Posterior vena cava (tissue), 2 donors: ENCODE data around the gene CCDC93. TPM values are rescaled to one million over a fixed set of nuclear protein-coding genes. Genes with fewer than 3 reads are reported as not detected.

Experiments
- DNase-seq: peaks from one replicate; pipeline ENCODE4 v3.0.0-alpha.2; 2020; ENCODE audit warnings: low spot score
- intact Hi-C, 2 donors: fragments of 100-400 bp; cut with DNase I; formaldehyde crosslinking; loops; one replicate each; pipeline versions ENCODE4 v1.14.1 to v1.14.2; 2022 to 2023
- long read RNA-seq, 2 donors: library from polyadenylated mRNA; unstranded; transcript quantifications; one replicate each; pipeline ENCODE4 v2.0.0, GENCODE V29; 2020 to 2021
- total RNA-seq, 2 donors: library from RNA; stranded (reverse); fragmentation: NEBNext Ultra II Directional; extraction: Animal tissue kit (Norgen Biotek cat#: 25700); gene quantifications; one replicate each; pipeline ENCODE4 v1.2.1, GENCODE V29; 2021
- donor health status: DM: yes; HTN: yes; CAD: no.
- donor health status: DM: yes; HTN: yes; CAD: no.

CCDC93 gene, protein sequence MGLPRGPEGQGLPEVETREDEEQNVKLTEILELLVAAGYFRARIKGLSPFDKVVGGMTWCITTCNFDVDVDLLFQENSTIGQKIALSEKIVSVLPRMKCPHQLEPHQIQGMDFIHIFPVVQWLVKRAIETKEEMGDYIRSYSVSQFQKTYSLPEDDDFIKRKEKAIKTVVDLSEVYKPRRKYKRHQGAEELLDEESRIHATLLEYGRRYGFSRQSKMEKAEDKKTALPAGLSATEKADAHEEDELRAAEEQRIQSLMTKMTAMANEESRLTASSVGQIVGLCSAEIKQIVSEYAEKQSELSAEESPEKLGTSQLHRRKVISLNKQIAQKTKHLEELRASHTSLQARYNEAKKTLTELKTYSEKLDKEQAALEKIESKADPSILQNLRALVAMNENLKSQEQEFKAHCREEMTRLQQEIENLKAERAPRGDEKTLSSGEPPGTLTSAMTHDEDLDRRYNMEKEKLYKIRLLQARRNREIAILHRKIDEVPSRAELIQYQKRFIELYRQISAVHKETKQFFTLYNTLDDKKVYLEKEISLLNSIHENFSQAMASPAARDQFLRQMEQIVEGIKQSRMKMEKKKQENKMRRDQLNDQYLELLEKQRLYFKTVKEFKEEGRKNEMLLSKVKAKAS
- 10 to 100 TPM; 24.7 to 28.1 TPM for total RNA-seq
- long read RNA-seq, donor 1, full-length matches to known transcripts = 1 of 7 reads
- long read RNA-seq, donor 1, partial matches to known transcripts = 3 of 7 reads
- long read RNA-seq, donor 1, other reads (novel, unspliced or antisense) = 3 of 7 reads
- long read RNA-seq, donor 2, partial matches to known transcripts = 22 of 31 reads
- long read RNA-seq, donor 2, other reads (novel, unspliced or antisense) = 9 of 31 reads

DNA sequence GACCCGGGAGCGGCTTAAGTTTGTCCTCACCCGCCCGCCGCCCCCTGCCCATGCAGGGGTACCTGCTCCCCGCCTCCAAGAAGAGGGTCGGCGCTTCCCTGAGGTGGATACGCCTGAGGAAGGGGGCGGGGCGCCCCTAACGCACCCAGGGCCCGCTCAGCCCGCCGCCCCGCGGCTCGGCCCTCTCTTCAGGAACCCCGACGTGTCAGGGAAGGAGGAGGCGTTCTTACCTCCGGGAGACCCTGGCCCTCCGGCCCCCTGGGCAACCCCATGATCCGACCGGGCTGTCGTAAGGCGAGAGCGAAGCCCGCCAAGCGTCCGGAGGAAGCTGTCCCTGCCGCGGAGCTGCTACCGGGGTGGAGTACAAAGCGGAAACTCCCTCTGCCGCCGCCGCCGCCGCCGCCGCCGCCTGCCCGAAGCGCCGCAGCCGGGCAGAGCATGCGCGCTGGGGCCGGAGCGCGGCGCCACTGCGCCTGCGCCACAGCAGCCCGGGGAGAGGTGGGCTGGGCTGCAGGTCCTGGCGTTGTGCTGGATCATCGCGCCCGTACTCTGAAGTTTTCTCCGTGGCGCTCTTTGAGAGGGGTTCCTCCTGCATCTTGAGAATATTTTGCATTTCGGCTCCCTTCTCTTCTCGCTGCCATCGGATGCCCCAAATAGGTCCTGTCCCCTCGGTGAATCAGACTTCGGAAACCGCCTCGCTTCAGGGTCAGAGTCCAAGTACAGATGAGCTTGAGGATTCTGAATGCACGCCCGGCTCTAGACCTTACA, at the start of gene CCDC93:
CCDC93 (minus strand) TSS at position 347 of the 768 bp plus-strand sequence; CDS start at position 272, 75 bp downstream.
- intact Hi-C loops = no loop called here
- DNase-seq = peak; percentile 95

DNA sequence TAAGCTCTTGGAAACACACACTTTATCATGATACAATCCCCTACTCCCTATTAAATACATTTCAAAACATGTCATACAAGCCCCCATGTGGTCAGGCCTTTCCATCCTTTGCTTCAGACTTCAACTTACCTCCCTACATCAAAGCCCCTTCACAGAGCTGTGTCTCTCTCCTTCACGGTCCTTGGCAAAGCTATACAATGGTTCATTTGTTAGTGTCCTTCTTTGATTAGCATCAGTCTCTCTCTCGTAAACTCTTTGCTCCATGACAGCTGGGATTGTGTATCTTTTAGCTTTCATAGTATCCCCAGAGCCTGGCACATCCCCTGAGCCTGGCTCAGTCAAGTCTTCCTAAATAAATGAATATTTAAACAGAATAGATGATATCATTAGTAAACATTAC, 48.8 kb upstream of the CCDC93 start:
- intact Hi-C loops = no loop called here

DNA sequence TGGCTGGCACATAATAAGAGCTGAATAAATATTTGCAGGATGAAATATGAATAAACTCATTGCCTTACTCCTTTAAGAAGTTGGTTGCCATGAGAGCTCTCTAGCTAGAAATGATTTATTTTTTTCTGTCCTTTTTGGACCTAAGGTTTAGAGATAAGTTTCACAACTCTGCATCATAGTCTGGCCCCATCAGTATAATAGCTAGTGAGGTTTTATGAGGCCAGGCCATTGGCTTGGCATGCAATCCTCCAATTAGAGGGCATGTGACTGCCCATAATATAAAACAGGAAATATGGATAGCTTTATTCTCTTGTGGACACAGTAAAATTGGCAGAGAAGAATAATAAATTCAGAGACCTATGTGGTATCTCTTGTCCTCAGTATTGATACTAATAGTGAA, 48.2 kb upstream of the CCDC93 start:
- DNase-seq = no peak
- intact Hi-C loops = no loop called here

More for the DNA sequence above, 48.8 kb upstream of the CCDC93 start:
- no peak for DNase-seq

DNA sequence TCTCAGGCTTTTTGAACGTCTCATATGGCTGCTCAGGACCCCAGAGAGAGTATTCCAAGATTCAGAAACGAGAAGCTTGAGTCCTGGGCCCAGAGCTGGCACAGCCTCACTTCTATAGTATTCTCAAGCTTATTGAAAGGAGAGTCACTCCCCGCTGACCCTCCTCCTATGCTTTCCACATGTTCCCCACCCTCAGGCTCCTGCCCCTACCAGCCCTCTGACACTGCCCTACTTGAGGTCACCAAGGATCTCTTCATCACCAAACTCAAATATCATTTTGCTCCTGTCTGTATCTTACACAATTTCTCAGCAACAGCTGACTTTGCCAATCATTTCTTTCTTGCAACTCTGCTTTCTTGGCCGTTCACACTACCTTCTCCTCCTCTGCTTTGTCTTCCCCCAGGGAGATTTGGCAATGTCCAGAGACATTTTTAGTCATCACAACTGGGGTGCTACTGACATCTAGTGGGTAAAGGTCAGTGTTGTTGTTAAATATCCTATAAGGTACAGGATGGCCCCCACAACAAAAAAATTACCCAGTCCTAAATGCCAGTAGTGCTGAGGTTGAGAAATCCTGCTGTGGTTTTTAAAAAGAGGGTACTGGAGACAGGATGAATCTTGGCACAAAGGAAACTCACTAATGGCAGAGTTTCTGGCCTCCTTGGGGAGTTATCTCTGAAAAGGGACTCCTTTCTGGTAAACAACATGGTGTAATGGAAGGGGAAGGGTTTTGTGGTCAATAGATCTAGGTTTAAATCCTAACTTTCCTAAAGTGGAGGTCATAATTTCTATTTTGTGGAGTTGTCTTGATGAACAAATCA, 47.5 kb upstream of the CCDC93 start:
- intact Hi-C loops = no loop called here
- no peak for DNase-seq

DNA sequence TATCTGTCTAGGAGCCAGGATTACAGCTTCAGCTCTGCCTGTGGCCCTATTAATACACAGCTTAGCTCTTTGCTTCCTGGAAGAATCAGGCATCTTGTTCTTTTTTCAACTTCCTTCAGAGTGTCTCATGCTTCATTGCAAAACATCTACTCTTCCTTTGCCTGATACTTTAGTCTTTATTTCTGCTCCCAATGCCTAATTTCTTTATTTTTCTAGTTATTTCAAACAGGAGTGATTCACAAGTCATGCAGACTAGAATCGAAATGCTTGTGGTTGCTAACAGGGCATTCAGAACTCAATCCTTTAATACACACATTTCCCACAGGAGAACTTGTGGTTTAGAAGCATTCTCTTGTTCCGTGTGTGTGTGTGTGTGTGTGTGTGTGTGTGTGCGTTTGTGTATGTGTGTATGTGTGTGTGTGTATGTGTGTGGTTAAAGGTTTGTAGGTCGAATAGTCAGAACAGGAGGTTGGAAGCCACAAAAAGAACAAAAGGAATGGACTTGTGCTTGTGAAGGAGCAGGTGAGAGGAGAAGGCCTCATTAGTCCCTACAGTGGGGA, 46.1 kb upstream of the CCDC93 start:
- no peak for DNase-seq
- intact Hi-C loops = no loop called here

DNA sequence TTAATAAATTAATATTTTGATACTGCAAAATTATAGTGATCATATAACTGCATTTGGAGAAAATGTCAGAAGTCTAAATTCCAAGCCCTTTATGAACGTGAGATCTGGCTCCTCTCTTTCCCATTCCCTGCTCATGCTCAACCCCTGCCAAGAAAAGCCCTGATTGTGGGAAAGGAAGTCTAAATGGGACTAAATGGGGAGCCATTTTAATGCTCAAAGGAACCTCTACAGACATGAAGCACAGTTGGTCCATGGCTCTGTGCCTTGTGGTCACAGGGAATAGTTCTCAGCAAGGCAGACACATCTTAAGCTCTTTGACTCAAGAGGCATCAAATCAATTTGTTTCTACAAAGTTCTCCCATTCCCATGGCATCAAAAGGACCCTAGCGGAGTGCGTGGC, 45.1 kb upstream of the CCDC93 start:
- DNase-seq = no peak
- intact Hi-C loops = no loop called here

DNA sequence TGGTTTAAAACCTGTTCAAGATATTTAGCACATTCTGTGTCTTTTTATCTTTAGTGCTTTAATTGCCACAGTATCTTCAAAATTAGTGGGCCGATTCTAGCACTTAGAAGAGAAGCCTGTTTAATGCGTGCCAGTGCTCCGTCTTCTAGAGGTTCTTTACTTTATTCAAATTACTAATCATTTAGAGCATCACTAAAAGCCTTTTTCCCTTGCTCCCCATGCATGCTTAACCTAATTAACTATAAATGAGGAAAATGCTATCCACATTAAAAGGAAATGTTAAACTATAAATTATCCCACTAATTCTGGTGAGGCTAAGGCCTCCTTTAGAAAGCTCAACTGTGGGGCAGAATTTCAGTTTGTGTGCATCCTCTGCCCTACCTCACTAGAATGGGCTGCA, 42.9 kb upstream of the CCDC93 start:
- no peak for DNase-seq
- intact Hi-C loops = no loop called here

DNA sequence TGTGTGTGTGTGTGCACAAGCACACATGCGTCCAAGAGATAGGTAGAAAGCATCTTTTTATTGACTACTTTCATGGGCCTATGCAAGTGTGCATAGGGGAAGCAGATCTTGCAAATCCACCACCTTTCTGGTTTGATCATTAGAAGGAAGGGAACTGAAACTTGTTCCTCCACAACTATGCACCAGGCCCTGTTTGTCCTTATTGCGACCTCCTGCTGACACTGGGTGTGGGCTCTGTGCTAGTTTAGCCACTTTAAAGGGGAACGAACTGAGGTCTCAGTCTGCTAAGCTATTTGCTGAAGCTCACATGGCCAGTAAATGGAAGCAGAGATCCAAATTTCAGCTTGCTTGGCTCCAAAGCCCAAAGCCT, 42.3 kb upstream of the CCDC93 start:
- DNase-seq = no peak
- intact Hi-C loops = no loop called here

DNA sequence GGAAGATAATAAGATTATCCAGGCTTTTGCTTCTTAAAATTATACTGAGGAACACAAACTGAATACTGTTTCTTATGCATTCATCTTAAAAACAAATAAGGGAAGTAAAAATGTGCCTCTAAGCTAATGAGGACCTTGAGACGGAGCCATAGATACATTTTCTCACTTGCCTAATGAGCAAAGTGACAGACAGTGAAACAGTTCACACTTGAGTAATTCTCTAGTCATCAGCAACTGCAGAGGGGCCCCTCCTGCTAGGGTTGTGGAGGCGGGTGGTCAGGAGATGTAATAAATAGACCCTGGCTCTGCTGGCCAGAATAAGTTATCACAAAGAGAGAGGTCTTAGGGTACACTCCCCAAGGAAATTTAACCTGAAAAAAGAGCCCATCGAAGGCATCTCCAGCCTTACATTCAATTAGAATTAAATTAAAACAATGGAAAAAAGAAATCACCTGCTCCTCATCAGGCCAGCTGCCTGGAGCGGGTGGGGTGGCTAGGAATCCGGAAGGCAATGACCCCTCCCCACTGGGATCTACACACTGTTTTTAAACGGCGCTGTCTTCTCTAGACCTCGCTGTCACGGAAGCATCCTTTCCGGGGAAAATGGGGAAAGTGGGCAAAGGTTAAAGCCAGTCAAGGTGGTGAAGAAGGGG, 41.8 kb upstream of the CCDC93 start:
- DNase-seq = no peak
- intact Hi-C loops = no loop called here

DNA sequence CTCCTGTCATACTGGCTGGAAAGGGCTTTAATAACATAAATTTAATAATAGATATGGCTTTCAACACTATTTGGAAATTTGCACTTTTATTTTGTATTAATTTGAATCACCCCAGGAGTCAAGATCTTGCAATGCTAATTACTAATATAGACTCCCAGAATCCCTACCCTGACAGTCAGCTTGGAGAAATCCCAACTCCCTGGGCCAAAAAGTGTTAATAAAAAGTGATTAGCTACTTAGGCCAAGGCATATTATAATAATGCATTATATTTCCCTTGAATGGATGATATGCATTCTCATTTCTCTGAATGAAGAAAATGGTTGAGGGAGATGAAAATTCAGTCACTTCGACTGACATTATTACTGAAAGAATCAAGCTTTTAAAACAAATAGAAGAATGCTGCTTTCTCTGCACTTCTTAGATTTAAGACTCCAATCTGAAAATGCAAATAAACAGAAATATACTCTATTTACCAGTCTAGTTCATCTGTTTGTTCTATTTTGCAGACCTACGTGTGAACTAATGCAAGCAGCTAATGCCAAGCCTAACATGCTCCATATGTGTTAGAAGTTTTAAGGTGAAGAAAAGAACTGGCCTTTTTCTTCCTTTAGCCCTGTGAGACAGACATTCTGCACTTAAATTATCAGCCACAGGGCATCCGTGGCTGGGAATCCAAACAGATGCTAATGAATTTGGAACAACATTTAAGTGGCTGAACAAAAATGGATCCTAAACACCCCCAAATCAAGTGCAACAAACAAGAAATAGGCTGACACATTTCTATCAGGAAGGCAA, 40.5 kb upstream of the CCDC93 start:
- intact Hi-C loops = no loop called here
- no peak for DNase-seq

DNA sequence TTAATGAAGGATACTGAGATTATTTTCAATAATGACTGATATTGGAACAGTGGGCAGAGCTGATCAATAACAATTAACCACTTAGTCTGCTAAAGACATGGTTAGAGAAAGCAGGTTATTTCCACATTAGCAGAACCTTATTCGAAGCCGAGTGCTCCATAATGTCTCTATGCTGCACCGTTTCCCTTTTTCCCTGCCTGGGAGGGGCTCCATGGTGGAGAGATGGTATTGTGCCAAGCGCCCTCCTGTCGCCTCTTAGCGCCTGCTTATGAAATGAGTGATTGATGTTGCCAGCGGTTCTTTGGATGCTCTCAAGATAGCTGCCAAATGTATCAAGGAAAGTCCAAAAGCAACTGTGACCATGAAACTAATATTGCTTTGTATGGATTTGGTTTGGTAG, 39.8 kb upstream of the CCDC93 start:
- intact Hi-C loops = no loop called here
- no peak for DNase-seq

DNA sequence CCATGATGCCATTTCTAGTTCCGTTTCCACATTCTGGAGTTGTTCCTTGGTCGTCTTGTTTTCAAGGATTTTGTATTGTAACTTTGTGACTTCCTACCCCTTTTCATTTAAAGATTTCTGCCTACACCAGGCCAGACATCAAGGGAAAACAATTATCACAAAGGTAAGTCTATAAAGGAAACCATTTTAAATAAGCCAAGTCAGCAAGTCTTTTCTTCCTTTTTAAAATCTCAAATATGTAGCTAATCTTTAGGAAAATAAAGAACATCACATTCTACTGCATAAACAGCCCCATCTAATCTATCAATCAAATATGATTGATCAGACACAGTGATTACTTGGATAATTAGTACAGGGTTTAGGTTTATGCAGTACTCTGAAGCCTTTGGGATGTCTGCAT, 38.6 kb upstream of the CCDC93 start:
- no peak for DNase-seq
- intact Hi-C loops = no loop called here

DNA sequence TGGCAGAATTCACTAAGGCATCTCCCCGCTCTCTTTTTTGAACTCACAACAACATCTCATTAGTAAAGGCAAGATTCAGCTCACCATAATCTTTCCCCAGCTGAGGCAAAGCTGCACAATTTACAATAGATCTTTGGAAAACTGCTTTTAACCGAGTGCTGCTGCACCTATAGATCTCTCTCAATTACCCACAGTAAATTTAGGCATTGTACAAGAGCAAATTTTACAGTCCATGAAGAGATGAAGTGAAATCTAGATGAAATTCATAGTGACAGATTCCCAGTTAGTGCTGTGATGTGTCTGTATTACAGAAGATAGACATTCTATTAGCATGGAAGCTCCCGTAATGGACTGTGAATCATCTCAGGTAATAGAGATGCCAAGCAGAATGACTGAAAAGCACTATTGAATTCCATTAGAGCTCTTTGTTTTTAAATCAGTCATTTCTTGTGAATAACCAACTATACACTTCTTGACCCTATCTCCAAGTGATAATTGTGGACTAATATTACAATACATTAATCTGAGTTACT, 38.0 kb upstream of the CCDC93 start:
- intact Hi-C loops = no loop called here
- DNase-seq = no peak

DNA sequence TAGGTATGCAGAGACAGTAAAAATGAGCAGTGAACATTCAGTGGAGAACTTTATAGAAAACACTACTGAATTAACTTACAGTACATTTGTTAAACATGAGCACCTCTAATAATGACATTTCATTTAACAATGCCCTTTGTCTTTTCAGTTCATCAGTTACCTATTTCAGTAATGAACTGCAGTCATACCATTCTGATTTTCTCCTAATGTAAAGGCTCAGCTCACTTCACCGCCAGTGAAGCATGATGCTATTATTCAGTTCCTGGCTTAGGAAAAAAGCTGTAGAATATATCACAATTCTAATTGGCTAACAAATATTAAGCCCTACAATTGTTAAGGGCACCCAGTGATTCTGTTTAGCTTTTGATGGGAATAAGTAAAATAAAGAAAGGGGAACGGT, 37.1 kb upstream of the CCDC93 start:
- no peak for DNase-seq
- intact Hi-C loops = no loop called here

DNA sequence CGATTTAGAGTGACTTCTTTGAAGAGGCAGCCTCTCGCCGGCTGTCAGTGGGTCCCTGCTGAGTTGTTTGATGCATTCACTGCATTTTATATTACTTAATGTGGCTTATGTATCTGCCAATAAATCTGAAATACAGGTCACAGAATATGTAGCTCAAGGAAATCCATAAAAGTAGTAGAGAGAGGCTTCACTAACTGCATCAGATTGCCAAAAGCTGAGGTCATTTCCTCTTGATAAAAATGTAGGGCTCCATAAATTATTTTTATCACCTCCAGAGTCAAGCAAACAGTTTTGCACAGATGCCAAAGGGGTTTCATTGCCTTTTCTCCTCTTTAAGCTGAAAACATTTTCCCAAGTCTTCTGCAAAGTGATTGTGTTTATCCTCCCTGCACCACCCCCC, 36.5 kb upstream of the CCDC93 start:
- no peak for DNase-seq
- intact Hi-C loops = no loop called here

DNA sequence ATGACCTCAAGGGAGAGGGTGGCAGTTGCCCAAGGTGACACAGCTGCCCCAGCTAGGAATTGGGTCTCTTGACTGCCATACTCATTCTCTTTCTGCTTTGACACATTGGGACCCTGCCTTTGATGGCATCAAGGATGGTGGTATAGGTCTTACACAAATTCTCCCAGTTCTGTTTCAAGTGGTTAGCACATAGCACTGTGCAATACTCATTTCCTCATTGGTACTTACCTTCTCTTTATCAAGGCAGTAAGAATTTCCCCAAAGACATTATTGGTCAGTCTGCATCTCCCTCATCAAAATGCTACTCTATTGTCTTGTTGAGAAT, 35.9 kb upstream of the CCDC93 start:
- intact Hi-C loops = loop anchor here (5.0 to 10.0 kb wide), 3 partner anchors 155 to 808 kb away; no protein-coding TSS in a partner anchor
- no peak for DNase-seq

DNA sequence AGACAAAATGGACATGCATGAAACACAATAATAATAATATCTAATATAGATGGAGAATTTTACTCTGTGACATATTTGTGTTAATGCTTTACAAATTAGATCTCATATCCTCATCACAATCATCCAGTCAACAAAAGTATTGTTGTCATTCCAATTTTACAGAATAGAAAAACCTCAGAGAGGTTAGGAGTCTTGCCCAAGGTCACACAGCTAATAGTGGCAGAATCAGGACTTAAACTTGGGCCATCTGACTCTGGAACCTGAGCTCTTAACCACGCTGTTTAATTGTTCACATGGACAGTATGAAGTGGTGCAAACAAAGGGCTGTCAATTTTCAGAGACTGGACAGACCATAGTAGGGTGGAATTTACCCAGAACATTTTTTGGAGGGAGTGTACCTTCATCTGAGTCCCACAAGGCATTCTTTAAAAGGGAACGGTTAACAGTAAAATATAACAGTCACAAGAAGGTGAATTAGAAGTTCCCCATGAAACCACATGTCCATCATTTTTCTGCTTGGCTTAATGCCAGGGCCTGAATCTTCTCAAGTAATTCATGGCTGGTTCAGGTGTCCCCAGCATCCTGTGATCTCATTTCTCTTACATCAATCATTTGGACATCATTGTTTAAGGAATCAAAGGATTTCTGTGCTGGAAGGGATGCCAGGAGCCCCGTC, 35.4 kb upstream of the CCDC93 start:
- no peak for DNase-seq
- intact Hi-C loops = loop anchor here (5.0 to 10.0 kb wide), 3 partner anchors 156 to 808 kb away; no protein-coding TSS in a partner anchor
